Measurements from ENCODE around the gene FAS. TPM values are rescaled to one million over a fixed set of nuclear protein-coding genes. Genes with fewer than 3 reads are reported as not detected.

Gene FAS
- total and polyA plus RNA-seq, 2 experiments from 2014 or later = 3.1 to 4.3 TPM

GRCh38 chr10:88989423-88989822 is 1.2 kb upstream of the FAS start:
- H3K4me1 Mint-ChIP-seq = peaks cover 36% of the 10 kb centered on the region
- H3K4me3 Mint-ChIP-seq = peak overlapping the region; percentile 86
- DNase-seq (ENCODE audit: low spot score) (no peak), ATAC-seq (no peak)
- peaks cover 24% of the 10 kb centered on the region for H3K27me3 Mint-ChIP-seq (ENCODE audit: insufficient read depth, low read depth, poor library complexity)
- Histone ChIP-seq H3K36me3 (ENCODE audit: insufficient read depth) (no peaks in the 10 kb centered on the region), H3K9me2 (ENCODE audit: insufficient read depth) (no peaks in the 10 kb centered on the region), H3K4me1 (ENCODE audit: insufficient read depth) (peaks cover 28% of the 10 kb centered on the region), H2AFZ (no peak overlapping the region), H3F3A (replicated peaks; ENCODE audit: low read depth) (no peaks in the 10 kb centered on the region), H3K4me2 (peak overlapping the region; percentile 78; the same call in 1 of the 2 replicates), H3K4me3 (peak overlapping the region; percentile 77; the same call in 1 of the 2 replicates), H3K27ac (ENCODE audit: low read depth) (no peak overlapping the region), H4K20me1 (replicated peaks; ENCODE audit: insufficient read depth) (no peaks in the 10 kb centered on the region), H3K79me2 (replicated peaks; ENCODE audit: insufficient read depth) (no peaks in the 10 kb centered on the region), H3K27me3 (ENCODE audit: insufficient read depth) (peaks cover 40% of the 10 kb centered on the region)
- no peak overlapping the region for H3K27ac Mint-ChIP-seq
- TF ChIP-seq NANOG (IDR thresholded peaks at IDR 0.05; ENCODE audit: borderline replicate concordance) (no peak), ZNF114 (CRISPR knock-in tag; IDR thresholded peaks at IDR 0.05) (no peak), JUNB (IDR thresholded peaks at IDR 0.05; ENCODE audit: unreplicated experiment) (no peak), POLR2AphosphoS5 (IDR thresholded peaks at IDR 0.05; ENCODE audit: low read depth) (no peak), ZNF331 (CRISPR knock-in tag; IDR thresholded peaks at IDR 0.05; ENCODE audit: low read depth) (no peak), STAT1 (IDR thresholded peaks at IDR 0.05; ENCODE audit: unreplicated experiment) (no peak), EZH2phosphoT487 (IDR thresholded peaks at IDR 0.05; ENCODE audit: unreplicated experiment) (no peak), ETS1 (IDR thresholded peaks at IDR 0.05) (no peak), CTCF (conservative IDR thresholded peaks at IDR 0.05; ENCODE audit: low read depth in 2 of 2) (no peak), EZH2 (IDR thresholded peaks at IDR 0.05; ENCODE audit: low read depth, unreplicated experiment) (no peak), CREB1 (CRISPR knock-in tag; IDR thresholded peaks at IDR 0.05; ENCODE audit: low read depth) (no peak), REST (IDR thresholded peaks at IDR 0.05; ENCODE audit: unreplicated experiment) (no peak), ZNF462 (CRISPR knock-in tag; IDR thresholded peaks at IDR 0.05) (no peak)
- no peaks in the 10 kb centered on the region for H3K9me3 Mint-ChIP-seq
- H3K36me3 Mint-ChIP-seq (ENCODE audit: low read depth) = no peaks in the 10 kb centered on the region
